HG03196 (cell line): ENCODE results near the gene MYO1E.
"Not testable (repeated sequence)": the region's sequence is repeated elsewhere in the genome, so short reads cannot be mapped to it uniquely, and the experiment has no call there.

Source experiments
- ATAC-seq: cut with Tn5 transposase; IDR thresholded peaks from one replicate; pipeline ENCODE4 v1.9.1; 2021; ENCODE audit not compliant: unreplicated experiment

The MYO1E gene

DNA sequence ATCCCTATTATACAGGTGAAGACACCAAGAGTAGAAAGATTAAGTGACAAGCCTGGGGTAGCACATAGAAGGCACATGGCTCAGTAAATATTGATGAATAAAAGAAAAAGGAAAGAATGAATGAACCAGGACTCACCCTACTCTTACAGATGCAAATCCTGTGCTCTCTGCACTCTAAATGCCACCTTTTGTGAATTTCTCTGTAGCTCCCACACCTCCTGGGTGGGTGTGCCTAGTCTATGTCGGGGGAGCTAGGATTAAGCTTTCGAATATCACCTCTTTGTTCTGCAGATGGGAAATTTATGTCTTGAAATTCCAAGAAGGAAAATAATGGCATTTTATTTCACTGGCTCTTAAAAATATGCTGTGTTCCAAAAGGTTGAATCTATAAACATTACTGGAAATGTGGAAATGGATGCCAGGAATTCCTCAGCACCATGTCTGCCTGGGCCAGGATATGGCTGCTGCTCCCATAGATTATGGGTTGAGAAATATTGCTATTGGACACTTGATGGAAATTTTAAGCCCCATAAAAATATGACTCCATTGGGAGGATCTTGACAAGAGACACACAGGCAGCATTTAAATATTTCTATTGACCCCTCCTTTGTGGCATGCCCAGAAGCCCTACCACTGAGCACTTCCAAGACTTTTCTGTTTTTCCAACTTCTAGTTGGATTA lies 224.4 kb downstream of the MYO1E start:
- no peak for ATAC-seq

DNA sequence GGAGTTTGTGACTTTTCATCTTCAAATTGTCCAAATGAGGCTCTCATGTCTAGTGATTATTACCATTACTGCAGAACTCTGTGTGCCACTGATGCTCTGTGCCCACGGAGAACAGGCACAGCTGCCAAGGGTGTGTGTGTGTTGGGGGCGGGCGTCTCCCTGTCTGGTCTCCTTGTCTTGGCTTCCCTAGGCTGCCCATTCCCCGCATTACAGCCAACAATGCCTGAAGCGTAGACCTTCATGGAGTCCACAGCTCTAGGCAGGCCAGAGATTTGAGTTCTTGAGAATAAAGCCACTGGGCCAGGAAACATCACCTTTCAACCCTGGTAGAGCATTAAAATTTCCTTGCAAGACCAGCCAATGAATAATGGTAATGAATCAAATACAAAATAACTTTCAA lies 225.0 kb downstream of the MYO1E start:
- no peak for ATAC-seq

DNA sequence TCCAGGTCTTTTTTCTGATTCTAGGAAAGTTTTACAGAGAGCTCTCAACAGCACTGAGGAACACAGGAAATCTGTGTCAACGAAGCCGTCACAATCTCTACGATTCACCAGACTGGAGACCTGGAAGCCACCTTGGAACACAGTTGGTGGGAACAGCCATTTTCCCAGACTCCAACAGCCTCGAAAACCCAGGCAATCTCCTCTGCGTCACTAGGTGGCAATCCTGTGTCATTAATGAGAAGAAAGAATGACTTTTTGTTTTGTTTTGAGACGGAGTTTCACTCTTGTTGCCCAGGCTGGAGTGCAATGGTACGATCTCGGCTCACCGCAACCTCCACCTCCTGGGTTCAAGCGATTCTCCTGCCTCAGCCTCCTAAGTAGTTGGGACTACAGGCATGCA lies 228.1 kb downstream of the MYO1E start:
- ATAC-seq, result not testable (repeated sequence)

DNA sequence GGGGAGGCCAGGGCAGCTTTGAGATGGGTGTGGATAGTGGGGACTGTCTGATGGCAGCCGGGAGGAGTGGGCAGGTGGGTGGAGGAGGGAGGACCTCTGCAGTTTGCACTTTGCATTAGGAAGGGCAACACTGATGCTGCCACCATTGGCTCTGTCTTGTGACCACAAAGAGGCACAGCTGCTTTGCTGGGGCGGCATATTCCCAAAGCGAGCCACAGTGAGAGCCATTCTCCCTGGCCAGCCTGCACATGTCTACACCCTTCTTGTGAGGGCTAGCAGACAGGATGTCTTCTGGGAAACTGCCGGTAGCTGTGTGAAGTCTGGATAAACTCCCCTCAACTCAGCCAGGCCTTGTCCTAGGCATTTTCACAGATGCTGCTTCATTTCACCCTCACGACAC lies 229.4 kb downstream of the MYO1E start:
- no peak for ATAC-seq

DNA sequence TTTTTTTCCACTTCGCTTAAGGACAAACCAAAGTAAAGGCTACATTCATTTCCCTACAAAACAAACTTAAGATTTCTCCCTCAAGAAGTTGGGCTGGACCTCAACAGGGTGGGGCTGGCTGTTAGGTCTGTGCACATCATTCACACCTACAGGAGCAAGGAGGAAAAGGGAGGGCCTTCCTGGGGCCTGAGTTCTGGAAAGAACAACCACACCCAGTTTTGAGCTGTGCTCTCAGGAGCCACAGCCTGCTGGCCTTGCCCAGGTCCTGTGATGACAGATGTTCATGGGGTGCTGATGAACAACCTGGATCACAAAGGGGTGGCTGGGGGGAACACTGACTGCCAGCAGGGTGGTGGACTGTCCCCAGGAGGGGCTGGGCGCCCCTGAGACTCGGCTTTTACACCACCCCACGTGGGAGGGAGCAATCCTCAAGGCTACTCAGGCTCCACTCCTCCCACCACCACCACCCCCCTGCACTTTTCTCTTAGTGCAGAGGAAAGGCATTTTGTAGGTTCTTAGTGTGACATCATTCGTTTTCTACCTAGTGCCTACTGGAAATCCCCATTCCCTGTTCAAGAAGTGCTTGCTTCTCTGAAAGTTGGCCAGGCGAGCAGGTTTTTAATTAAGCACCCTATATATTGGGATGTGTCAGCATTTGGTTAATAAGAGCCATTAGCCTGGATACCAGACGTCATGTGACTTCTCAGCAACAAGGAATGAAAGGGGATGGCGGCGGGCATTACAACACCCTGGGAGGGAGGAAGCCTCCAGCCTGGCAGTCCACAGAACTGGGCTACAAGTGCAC lies 232.0 kb downstream of the MYO1E start:
- no peak for ATAC-seq

DNA sequence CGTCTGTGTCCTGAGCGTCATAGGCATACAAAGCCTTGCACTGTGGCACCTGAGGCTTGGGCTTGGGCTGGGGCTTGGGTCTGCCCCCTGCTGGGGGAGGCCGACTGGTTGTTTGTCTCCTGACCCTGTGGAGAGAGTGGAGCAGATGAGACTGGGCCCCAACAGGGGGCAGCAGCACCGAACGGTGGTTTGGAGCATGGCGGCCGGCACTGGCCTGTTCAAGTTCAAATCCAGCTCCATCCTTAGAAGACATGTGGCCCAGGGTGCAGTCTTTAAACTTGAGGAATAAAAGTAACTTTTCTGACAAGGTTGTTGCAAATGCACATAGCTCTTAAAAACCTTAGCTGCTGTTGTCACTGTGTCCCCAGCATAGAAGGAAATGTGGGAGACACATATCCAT lies 234.4 kb downstream of the MYO1E start:
- peak; percentile 59 for ATAC-seq

DNA sequence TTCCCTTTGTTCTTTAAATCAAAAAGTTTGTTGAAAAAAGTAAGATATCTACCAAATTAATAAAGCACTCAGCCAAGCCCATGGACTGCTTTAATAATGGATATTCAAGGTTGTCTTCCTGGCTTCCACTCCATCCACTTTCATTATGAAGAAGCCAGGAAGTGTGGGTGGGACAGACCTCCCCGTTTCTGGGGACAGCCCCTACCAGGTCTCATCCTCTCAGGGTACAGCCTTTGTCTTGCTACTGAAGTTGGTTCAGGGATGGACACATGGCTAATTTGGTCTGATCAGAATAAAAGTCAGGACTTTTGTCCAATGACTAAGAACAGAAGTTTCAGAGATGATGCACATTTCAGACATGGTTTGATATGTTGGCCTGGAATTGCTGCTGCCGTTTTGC lies 235.1 kb downstream of the MYO1E start:
- ATAC-seq, result no peak

DNA sequence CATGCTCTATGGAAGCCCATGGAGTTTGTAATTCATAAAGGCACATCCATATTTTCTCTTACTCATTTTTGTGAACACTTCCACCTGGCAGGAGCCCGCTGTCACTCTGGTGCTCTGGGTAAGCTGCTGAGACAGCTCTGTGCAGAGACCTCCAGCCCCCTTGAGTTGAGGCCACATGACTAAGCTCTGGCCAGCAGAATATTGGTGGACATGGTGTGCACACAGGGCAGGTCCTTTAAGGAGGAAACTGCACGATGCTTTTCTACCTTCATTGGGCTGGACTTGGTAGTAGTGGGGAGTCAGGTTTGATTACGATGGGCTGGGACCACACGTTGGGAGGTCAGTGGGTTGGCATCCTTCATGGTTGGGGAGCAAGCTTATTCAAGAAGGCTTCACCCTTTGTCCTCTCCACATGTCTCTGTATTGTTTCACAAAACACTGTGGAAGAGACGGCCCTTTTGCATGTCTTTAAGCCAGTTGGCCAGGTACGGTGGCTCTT lies 238.7 kb downstream of the MYO1E start:
- no peak for ATAC-seq

DNA sequence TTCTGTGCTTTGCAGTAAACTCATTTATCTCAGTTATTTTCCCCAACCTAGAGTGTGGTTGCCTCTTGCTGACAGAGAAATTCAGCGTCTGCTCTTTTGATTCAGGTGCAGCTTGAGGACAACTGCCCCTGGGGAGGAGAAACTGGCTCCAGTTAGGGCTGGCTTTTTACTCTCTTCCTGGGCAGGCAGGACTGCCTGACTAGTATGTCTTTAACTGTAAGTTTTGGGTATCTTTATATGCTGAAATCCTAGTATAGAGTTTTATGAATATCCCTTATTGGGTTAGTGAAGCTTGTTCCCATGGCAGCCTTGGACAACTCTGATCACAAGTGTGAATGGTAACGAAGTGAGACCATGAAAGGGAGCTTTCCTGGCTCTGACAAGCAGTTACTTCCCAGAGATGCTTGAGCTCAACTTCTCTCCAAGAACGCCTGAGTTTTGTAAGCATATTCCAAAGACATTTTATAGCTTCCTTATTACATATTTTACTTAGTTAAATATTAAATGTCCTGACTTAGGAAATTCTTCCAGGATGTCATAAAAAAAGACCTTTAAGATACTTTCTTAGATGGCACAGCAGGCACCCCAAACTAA lies 240.6 kb downstream of the MYO1E start:
- ATAC-seq, result no peak

DNA sequence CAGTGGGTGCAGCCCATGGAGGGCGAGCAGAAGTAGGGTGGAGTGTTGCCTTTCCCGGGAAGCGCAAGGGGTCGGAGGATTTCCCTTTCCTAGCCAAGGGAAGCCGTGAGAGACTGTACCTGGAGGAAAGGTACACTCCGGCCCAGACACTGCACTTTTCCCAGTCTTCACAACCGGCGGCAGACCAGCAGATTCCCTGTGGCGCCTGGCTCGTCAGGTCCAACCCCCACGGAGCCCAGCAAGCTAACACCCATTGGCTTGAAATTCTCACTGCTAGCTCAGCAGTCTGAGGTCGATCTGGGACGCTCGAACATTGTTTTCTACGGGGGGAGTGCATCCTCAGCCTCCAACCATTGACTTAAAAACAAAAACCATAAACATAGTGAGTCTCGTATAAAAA lies 241.2 kb downstream of the MYO1E start:
- no peak for ATAC-seq

DNA sequence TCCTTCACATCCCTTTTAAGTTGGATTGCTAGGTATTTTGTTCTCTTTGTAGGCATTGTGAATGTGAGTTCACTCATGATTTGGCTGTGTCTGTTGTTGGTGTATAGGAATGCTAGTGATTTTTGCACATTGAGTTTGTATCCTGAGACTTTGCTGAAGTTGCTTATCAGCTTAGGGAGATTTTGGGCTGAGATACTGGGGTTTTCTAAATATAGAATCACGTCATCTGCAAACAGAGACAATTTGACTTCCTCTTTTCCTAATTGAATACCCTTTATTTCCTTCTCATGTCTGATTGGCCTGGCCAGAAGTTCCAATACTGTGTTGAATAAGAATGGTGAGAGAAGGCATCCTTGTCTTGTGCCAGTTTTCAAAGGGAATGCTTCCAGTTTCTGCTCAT lies 245.4 kb downstream of the MYO1E start:
- ATAC-seq, result not testable (repeated sequence)

DNA sequence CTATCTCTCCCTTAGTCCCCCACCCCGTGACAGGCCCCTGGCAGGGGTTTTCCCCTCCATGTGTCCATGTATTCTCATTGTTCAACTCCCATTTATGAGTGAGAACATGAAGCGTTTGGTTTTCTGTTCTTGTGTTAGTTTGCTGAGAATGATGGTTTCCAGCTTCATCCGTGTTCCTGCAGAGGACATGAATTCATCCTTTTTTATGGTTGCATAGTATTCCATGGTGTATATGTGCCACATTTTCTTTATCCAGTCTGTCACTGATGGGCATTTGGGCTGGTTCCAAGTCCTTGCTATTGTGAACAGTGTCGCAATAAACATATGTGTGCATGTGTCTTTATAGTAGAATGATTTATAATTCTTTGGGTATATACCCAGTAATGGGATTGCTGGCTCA lies 247.0 kb downstream of the MYO1E start:
- ATAC-seq, result not testable (repeated sequence)

DNA sequence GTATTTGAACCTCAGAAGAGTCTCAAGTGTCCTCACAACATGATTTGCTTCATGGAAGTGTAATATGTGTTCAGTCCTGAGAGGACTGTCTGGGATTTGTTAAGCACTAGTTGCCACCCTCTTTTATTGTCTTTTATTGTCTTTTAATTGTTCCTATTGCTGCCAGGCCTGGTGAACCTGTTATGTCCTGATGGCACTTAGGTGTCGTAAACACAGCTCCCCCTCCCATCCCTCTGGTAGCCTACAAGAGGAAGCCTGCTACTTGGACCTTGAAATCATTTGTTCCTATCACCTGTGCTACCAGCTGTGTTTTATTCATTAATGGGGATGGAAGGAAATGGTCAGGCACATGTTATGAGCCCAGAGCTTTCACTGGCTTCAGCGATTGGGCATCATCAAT lies 248.4 kb downstream of the MYO1E start:
- no peak for ATAC-seq

DNA sequence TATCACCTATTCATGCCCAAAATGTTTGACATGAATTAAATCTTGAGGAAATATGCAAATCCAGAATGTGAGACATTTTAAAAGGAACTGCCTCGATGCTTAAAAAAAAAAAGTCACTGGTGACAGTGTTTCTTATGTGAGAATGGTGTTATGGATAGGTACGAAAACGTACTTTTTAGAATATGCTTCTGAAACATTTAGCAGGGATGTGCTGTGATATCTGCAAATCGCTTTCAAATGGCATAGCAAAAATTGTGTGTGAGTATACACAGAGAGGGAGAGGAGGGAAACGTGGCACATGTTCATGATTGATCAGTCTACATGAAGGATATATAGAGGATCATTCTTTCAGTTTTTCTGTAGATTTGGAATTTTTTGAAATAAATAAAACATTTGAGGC lies 251.7 kb downstream of the MYO1E start:
- no peak for ATAC-seq

DNA sequence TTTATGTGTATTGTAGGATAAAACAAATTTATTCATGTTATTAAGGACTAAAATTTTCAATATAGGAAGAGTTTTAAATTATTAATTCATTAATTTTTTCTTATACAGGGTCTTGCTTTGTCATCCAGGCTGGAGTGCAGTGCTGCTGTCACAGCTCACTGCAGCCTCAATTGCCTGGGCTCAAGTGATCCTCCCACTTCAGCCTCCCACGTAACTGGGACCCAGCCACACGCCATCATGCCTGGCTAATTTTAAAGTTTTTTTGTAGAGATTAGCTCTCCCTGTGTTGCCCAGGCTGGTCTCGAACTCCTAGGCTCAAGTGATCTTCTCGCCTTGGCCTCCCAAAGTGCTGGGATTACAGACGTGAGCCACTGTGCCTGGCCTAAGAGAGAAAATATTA lies 253.0 kb downstream of the MYO1E start:
- no peak for ATAC-seq

DNA sequence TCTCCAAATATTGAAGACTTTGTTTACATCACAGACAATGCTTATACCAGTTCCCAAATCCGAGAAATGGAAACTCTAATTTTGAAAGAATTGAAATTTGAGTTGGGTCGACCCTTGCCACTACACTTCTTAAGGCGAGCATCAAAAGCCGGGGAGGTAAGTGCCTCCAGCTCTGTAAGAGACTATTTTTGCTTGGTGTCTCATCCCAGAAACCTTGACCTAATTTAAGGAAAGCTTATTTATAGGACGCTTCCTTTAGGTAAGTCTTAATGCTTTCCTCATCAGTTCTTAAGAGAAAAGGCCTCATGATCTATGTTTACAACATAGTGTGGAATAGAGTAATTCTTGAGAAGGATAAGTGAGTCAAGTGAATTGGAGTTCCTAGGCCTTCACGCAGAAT lies 255.9 kb downstream of the MYO1E start:
- ATAC-seq, result no peak

DNA sequence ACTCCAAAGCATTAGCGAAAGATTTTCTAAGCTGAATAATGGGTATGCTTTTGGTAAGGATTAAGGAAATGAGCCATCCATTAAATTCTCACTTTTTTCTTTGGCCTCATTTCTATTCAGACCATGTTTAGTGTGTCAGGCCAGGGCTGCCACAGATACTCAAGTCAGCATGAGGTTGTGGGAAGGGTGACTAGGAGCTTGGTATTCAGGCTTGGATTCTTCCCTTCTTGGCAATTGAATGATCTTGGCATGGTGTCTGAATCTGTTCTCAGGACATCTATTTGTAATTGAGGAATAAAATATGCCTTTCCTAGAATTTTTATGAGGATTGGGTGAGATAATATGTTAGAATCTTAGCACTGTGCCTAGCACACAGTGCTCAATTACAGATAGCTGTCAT lies 256.5 kb downstream of the MYO1E start:
- ATAC-seq, result no peak

DNA sequence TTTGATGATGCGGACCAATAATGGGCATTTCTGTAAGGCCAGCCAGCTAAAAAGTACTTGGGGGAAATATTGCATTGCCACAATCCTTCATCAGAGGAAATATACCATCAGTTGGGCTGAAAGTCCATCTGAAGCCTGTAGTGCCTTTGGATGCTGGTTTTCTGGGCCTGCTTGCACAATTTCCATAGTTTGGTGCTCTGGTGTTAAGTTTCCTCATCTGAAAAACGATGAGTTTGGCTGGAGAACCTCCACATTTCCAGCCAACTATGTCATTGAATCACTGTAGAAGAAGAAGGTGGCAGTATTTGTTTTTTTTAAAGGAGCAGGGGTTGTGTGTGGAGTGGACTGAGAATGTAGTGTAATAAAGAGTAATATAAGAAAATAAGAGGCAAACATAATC lies 257.6 kb downstream of the MYO1E start:
- ATAC-seq, result no peak

DNA sequence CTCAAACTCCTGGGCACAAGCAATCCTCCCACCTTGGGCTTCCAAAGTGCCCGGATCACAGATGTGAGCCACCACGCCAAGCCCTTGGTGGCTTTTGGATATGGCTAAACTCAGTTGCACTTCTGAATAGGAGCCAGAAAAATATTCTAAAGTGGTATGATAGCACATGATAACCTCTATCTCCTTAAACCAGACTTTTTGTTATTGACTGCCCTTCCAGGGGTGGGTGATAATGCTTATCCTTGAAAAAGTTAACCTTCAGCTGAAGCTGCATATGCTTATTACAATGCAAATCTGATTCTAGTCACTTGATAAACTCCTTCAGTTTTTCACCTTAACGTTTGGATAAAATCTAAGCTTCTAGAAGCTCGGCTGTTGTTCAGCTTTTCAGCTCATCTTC lies 261.4 kb downstream of the MYO1E start:
- ATAC-seq, result no peak

DNA sequence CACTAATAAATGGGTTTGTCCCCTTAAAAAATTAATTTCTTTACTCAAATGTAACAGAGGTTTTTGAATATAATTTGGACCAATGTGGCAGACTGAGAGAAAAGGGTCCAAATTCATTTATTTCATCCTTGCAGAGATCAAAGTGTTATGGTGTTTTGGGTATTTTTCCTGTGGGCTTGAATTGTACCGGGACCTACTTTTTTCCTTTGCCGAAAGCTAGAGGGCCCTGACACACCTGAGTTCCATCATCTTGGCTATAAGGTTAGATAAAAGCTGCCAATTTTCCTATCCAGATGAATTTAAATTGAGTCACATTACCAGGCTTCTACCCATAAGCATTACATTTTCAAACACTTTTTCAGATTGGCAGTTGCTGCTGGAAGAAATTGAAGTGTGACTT lies 266.8 kb downstream of the MYO1E start:
- no peak for ATAC-seq

DNA sequence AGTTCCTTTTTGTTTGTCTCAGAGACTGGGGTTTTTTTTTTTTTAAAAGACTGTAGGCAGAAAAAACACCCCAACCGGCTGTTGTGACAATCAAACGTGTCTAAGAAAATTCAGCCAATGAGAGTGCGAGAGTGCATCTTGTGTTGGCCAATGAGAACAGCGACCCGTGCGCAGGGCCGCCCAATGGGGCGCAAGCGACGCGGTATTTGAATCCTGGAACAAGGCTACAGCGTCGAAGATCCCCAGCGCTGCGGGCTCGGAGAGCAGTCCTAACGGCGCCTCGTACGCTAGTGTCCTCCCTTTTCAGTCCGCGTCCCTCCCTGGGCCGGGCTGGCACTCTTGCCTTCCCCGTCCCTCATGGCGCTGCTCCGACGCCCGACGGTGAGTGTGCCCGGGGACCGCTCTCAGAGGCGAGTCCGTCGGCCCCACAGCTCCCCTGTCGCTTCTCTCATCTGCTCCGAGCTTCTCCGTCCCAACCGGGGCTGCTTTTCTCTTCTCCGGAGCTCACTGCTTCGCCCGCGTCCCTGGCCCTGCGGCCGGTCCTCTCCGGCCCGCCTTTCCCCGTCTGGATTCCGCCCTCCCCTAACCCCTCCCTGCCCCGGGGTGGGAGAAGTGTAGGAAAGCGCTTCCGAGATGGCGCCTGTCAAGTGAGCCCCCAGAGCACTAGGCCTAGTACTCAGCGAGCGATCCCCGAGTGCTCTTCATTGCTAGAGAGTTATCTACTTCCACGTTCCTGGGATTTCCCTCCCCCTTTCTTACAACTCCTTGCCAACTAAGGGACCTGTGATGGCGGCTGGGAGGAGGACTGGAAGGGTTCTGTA lies 267.5 kb downstream of the MYO1E start, which contains the start of gene CCNB2:
Gene CCNB2, plus strand, starts transcription at position 235 of the 821 bp plus-strand sequence. Its CDS starts 123 bp downstream, at position 358.
- ATAC-seq, result peak; percentile 89
